Endothelial cell of umbilical vein (primary cell): ENCODE results near the gene ILKAP. TPM values are rescaled to one million over a fixed set of nuclear protein-coding genes. Genes with fewer than 3 reads are reported as not detected.

Experiments
- BruUV-seq: library from RNA; stranded (reverse); fragments of 400-500 nt; replicated peaks from 2 replicates; lab custom pipeline; 2021; lab: Mats Ljungman, UMichigan
- CTCF ChIA-PET: fragments of 300-600, 350-600 bp; sonication (Branson Sonifier 250); formaldehyde crosslinking; loops from one replicate; lab custom pipeline; 2021; ENCODE audit warnings: antibody characterized with exemption, inconsistent platforms; lab: Charles Lee
- POLR2A ChIA-PET: fragments of 300-600, 350-600 bp; sonication (Branson Sonifier 250); formaldehyde crosslinking; loops from one replicate; lab custom pipeline; 2021; ENCODE audit warnings: antibody characterized with exemption, inconsistent platforms; lab: Charles Lee
- DNase-seq: peaks from one replicate; pipeline ENCODE4 v3.0.0-alpha.2; 2011; ENCODE audit warnings: low read depth, low spot score
- FAIRE-seq: peaks from 2 replicates; lab custom pipeline; 2011; peaks lifted over from hg19 to GRCh38; lab: Jason Lieb, UNC
- H2AFZ ChIP-seq: 2 replicates; pipeline ENCODE4 v1.6.0; 2012; ENCODE audit warnings: low read depth, low read length, control low read depth, inconsistent platforms
- H3K27ac ChIP-seq: 2 replicates; pipeline ENCODE4 v1.5.1; 2011; ENCODE audit warnings: low read depth, mild to moderate bottlenecking, control low read depth, low read length, moderate library complexity; ENCODE audit not compliant: insufficient read depth
- H3K27me3 ChIP-seq, 2 experiments: 2 replicates each; pipeline versions ENCODE4 v1.6.0 to v1.6.1; 2011; ENCODE audit warnings: low read length in 2 of 2, mixed read lengths in 1 of 2; ENCODE audit not compliant: control insufficient read depth in 2 of 2, insufficient read depth in 2 of 2
- H3K36me3 ChIP-seq, 2 experiments: 2 replicates in 1 of 2; 3 replicates in 1 of 2; pipeline ENCODE4 v1.5.1; 2011; ENCODE audit warnings: low read length in 2 of 2, mild to moderate bottlenecking in 1 of 2, moderate library complexity in 1 of 2; ENCODE audit not compliant: control insufficient read depth in 2 of 2, insufficient read depth in 2 of 2; ENCODE audit errors: extremely low read depth in 1 of 2
- H3K4me1 ChIP-seq: 3 replicates; pipeline ENCODE4 v1.5.1; 2011; ENCODE audit warnings: mild to moderate bottlenecking, low read length; ENCODE audit not compliant: control insufficient read depth, insufficient read depth; ENCODE audit errors: extremely low read depth
- H3K4me2 ChIP-seq: 2 replicates; pipeline ENCODE4 v1.6.1; 2011; ENCODE audit warnings: low read length, control low read depth, mixed read lengths; ENCODE audit not compliant: insufficient read depth
- H3K4me3 ChIP-seq, 3 experiments: fragments of 200-600 bp in 1 of 3; sonication (generic), shearing (Covaris generic) in 1 of 3; replicated peaks in 1 of 3; 2 replicates each; pipeline ENCODE4 v1.5.1; 2011 to 2016; ENCODE audit warnings: control low read depth in 3 of 3, low read length in 3 of 3, mild to moderate bottlenecking in 2 of 3, inconsistent platforms in 1 of 3, low read depth in 1 of 3, moderate library complexity in 1 of 3; ENCODE audit not compliant: insufficient read depth in 1 of 3
- H3K79me2 ChIP-seq: 2 replicates; pipeline ENCODE4 v1.6.0; 2012; ENCODE audit warnings: low read length, inconsistent platforms; ENCODE audit not compliant: control insufficient read depth, insufficient read depth
- H3K9ac ChIP-seq: replicated peaks from 2 replicates; pipeline ENCODE3; 2011; ENCODE audit warnings: low read length, control low read depth; ENCODE audit not compliant: insufficient read depth; ENCODE audit errors: extremely low read depth
- H3K9me1 ChIP-seq: replicated peaks from 3 replicates; pipeline ENCODE4 v1.6.0; 2011; ENCODE audit warnings: mild to moderate bottlenecking, low read length; ENCODE audit not compliant: control insufficient read depth, insufficient read depth; ENCODE audit errors: extremely low read depth
- H3K9me3 ChIP-seq: replicated peaks from 2 replicates; pipeline ENCODE4 v1.5.1; 2012; ENCODE audit warnings: low read length, inconsistent platforms; ENCODE audit not compliant: control insufficient read depth, insufficient read depth
- H4K20me1 ChIP-seq: replicated peaks from 2 replicates; pipeline ENCODE3; 2011; ENCODE audit warnings: mild to moderate bottlenecking, low read length; ENCODE audit not compliant: control insufficient read depth, insufficient read depth; ENCODE audit errors: extremely low read depth
- EZH2 ChIP-seq: IDR thresholded peaks from 2 replicates; pipeline ENCODE4 v1.6.1; 2012; ENCODE audit warnings: borderline replicate concordance, low read depth, mild to moderate bottlenecking, moderate library complexity, low read length, inconsistent platforms; ENCODE audit not compliant: severe bottlenecking
- FOS ChIP-seq: IDR thresholded peaks from 2 replicates; pipeline ENCODE4 v1.6.1; 2011; ENCODE audit warnings: mild to moderate bottlenecking, low read length, moderate library complexity, borderline replicate concordance; ENCODE audit not compliant: insufficient read depth
- GATA2 ChIP-seq: IDR thresholded peaks from 2 replicates; pipeline ENCODE4 v1.7.0; 2011; ENCODE audit warnings: low read depth, mild to moderate bottlenecking, moderate library complexity, mixed read lengths, low read length; ENCODE audit not compliant: insufficient read length, insufficient read depth
- JUN ChIP-seq: IDR thresholded peaks from 2 replicates; pipeline ENCODE4 v1.6.1; 2011; ENCODE audit warnings: borderline replicate concordance, low read depth; ENCODE audit not compliant: insufficient read length, insufficient read depth
- MAX ChIP-seq: IDR thresholded peaks from 2 replicates; pipeline ENCODE4 v1.6.1; 2011; ENCODE audit not compliant: insufficient read depth, insufficient read length
- MYC ChIP-seq: IDR thresholded peaks from one replicate; pipeline ENCODE4 v1.6.1; 2011; ENCODE audit warnings: mild to moderate bottlenecking, low read depth, low read length
- POLR2A ChIP-seq: IDR thresholded peaks from 2 replicates; pipeline ENCODE4 v1.6.1; 2012; ENCODE audit warnings: low read depth, mild to moderate bottlenecking, control low read depth, low read length
- POLR2AphosphoS5 ChIP-seq: IDR thresholded peaks from 2 replicates; pipeline ENCODE4 v1.6.1; 2012; ENCODE audit warnings: low read depth, mild to moderate bottlenecking, control low read depth, low read length, moderate library complexity; ENCODE audit not compliant: insufficient read depth
- dilution Hi-C: fragments of 300-500 bp; cut with MboI; formaldehyde crosslinking; loops from one replicate; pipeline ENCODE4 v1.15.0; 2019; ENCODE audit warnings: low sequenced_read_pairs; ENCODE audit not compliant: extremely low pct_ligation_motif_present
- intact Hi-C: fragments of 100-400 bp; cut with micrococcal nuclease; formaldehyde crosslinking; loops from one replicate; pipeline ENCODE4 v1.10.0; 2022
- polyA plus RNA-seq, 4 experiments: library from polyadenylated mRNA; depleted of rRNA in 3 of 4; stranded (reverse) in 3 of 4; unstranded in 1 of 4; fragments of >200 nt; gene quantifications; 2 replicates each; pipeline versions ENCODE4 v1.2.1 to v1.2.3, GENCODE V29; 2011 to 2012; ENCODE audit warnings: missing spikeins in 1 of 4
- total RNA-seq: library from RNA; stranded (reverse); gene quantifications from 2 replicates; pipeline ENCODE4 v1.2.3, GENCODE V29; 2021
- TF ChIP-seq, protein P1 (sequence below), 2 donors: IDR thresholded peaks; 1 replicate in 1 of 2; 2 replicates in 1 of 2; pipeline ENCODE4 v1.5.1; 2011; ENCODE audit warnings: low read length in 2 of 2, mild to moderate bottlenecking in 2 of 2, moderate library complexity in 2 of 2, control low read depth in 1 of 2, inconsistent platforms in 1 of 2, low read depth in 1 of 2; ENCODE audit not compliant: insufficient read depth in 1 of 2; ENCODE audit errors: extremely low read depth in 1 of 2

Gene ILKAP
- total and polyA plus RNA-seq, 2 donors (not counting 3 experiments of a cell fraction or from before 2014, with no cell fraction given), result 49.2 to 49.8 TPM

DNA sequence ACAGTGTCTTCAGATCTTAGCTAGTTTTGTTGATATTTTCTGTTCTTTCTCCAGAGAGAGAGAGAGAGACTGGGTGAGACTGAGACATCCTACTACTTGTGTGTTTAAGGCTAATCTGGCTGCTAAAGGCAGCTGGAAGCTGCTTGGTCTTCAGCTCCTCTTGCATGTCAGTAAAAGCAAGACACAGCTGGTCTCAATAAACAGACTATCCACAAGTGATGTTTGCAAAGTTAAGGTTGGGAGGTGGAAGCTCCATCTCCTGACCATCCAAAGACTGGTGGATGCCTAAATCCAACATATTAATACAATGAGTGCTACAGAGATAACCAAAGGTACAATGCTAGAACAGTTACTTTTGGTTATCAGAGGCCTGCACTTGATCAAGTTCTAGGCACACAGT lies 26.9 kb downstream of the ILKAP start:
- no peaks in the 10 kb centered on the region for H3K9me1 ChIP-seq
- H3K79me2 ChIP-seq, result no peaks in the 10 kb centered on the region
- H3K9ac ChIP-seq, result no peak overlapping the region
- FAIRE-seq, result no peak
- H3K4me1 ChIP-seq, result peaks cover 2% of the 10 kb centered on the region
- ChIA-PET CTCF (no interaction called here), POLR2A (no interaction called here)
- BruUV-seq, result no TSS peak
- no peak overlapping the region for H3K4me3 ChIP-seq
- dilution Hi-C loops, result no loop called here
- no peak overlapping the region for H3K4me2 ChIP-seq
- no peaks in the 10 kb centered on the region for H3K27me3 ChIP-seq
- no peak for DNase-seq
- intact Hi-C loops, result no loop called here
- H4K20me1 ChIP-seq, result no peaks in the 10 kb centered on the region
- TF ChIP-seq POLR2AphosphoS5 (no peak), MYC (no peak), EZH2 (no peak)
- no peak overlapping the region for H2AFZ ChIP-seq
- no peaks in the 10 kb centered on the region for H3K9me3 ChIP-seq
- H3K27ac ChIP-seq, result no peak overlapping the region
- peaks cover 6 to 33% of the 10 kb centered on the region in 2 experiments for H3K36me3 ChIP-seq

DNA sequence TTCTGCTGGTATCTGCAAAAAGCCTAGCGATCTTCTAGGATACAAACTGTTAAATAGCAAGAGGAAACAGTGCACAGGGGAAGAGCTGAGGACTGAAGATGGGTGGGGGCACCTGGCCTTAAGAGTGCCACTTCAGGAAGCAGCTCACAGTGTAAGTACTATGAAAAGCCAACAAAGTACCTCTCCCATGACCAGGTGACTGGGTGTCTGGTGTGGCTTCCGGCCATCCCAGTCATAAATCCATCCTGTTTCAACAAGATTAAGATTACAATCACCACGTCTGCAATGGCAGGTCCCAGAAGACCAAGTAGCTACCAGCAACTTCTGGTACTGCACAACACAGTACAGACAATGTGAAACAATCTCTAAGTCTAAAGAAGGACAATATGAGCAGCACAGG lies 28.8 kb downstream of the ILKAP start:
- Histone ChIP-seq H3K27ac (no peak overlapping the region), H3K4me1 (peaks cover 16% of the 10 kb centered on the region), H3K79me2 (no peaks in the 10 kb centered on the region), H3K4me3 (no peak overlapping the region), H3K9ac (no peak overlapping the region), H3K9me3 (no peaks in the 10 kb centered on the region), H2AFZ (no peak overlapping the region), H3K27me3 (no peaks in the 10 kb centered on the region), H4K20me1 (no peaks in the 10 kb centered on the region), H3K36me3 (peaks cover 13 to 27% of the 10 kb centered on the region in 2 experiments), H3K9me1 (no peaks in the 10 kb centered on the region), H3K4me2 (no peak overlapping the region)
- DNase-seq (no peak), FAIRE-seq (no peak)
- BruUV-seq, result no TSS peak
- ChIA-PET CTCF (no interaction called here), POLR2A (no interaction called here)
- no peak for TF ChIP-seq MAX
- TF ChIP-seq JUN, result no peak
- no peak for TF ChIP-seq POLR2A
- no peak for TF ChIP-seq EZH2
- TF ChIP-seq GATA2, result no peak
- TF ChIP-seq, protein P1, sequence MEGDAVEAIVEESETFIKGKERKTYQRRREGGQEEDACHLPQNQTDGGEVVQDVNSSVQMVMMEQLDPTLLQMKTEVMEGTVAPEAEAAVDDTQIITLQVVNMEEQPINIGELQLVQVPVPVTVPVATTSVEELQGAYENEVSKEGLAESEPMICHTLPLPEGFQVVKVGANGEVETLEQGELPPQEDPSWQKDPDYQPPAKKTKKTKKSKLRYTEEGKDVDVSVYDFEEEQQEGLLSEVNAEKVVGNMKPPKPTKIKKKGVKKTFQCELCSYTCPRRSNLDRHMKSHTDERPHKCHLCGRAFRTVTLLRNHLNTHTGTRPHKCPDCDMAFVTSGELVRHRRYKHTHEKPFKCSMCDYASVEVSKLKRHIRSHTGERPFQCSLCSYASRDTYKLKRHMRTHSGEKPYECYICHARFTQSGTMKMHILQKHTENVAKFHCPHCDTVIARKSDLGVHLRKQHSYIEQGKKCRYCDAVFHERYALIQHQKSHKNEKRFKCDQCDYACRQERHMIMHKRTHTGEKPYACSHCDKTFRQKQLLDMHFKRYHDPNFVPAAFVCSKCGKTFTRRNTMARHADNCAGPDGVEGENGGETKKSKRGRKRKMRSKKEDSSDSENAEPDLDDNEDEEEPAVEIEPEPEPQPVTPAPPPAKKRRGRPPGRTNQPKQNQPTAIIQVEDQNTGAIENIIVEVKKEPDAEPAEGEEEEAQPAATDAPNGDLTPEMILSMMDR (IDR thresholded peaks at IDR 0.05; ENCODE audit: extremely low read depth in 1 of 2, insufficient read depth in 1 of 2, low read depth in 1 of 2, low read length in 2 of 2), result no peak
- TF ChIP-seq POLR2AphosphoS5, result no peak
- TF ChIP-seq FOS, result no peak
- TF ChIP-seq MYC, result no peak
- dilution Hi-C loops, result no loop called here
- intact Hi-C loops, result no loop called here
